Left lung (tissue), 10 donors: Measurements from ENCODE around the gene CRHR2. TPM values are rescaled to one million over a fixed set of nuclear protein-coding genes. Genes with fewer than 3 reads are reported as not detected.

ENCODE experiments used
- ATAC-seq: fragments of 200-7000 bp; cut with Tn5 transposase; one replicate; pipeline ENCODE4 v1.9.1; 2020; ENCODE audit warnings: moderate library complexity
- DNase-seq, 4 donors: peaks; one replicate each; pipeline ENCODE4 v3.0.0-alpha.2; 2013 to 2020
- H3K27ac ChIP-seq, 2 donors: fragments of 200-600 bp; sonication (generic) in 1 of 2; one replicate each; pipeline versions ENCODE4 v1.5.0 to v1.8.0; 2020 to 2021
- H3K27me3 ChIP-seq, 2 donors: fragments of 200-600 bp; sonication (generic) in 1 of 2; one replicate each; pipeline versions ENCODE4 v1.5.0 to v1.8.0; 2020 to 2021
- H3K36me3 ChIP-seq, 2 donors: fragments of 200-600 bp; sonication (generic) in 1 of 2; one replicate each; pipeline versions ENCODE4 v1.5.0 to v1.8.0; 2020 to 2021
- H3K4me1 ChIP-seq, 2 donors: fragments of 200-600 bp; one replicate each; pipeline ENCODE4 v1.8.0; 2021
- H3K4me3 ChIP-seq, 2 donors: fragments of 200-600 bp; sonication (generic) in 1 of 2; one replicate each; pipeline versions ENCODE4 v1.5.0 to v1.8.0; 2020 to 2021; ENCODE audit warnings: mild to moderate bottlenecking in 1 of 2
- H3K9me3 ChIP-seq, 2 donors: fragments of 200-600 bp; sonication (generic) in 1 of 2; one replicate each; pipeline versions ENCODE4 v1.5.0 to v1.8.0; 2020 to 2021
- CTCF ChIP-seq, 2 donors: fragments of 200-600 bp; sonication (generic) in 1 of 2; IDR thresholded peaks; one replicate each; pipeline versions ENCODE4 v1.5.0 to v1.8.0; 2021; ENCODE audit warnings: antibody characterized with exemption in 2 of 2
- intact Hi-C, 2 donors: fragments of 100-400 bp; cut with DNase I; formaldehyde crosslinking; loops; one replicate each; pipeline versions ENCODE4 v1.11.2 to v1.14.2; 2022
- polyA plus RNA-seq, 6 donors: library from polyadenylated mRNA; unstranded; fragments of 120-200 nt; gene quantifications; one replicate each; pipeline ENCODE4 v1.2.1, GENCODE V29; 2013; ENCODE audit not compliant: insufficient read length in 6 of 6
- total RNA-seq, 2 donors: library from RNA; stranded (reverse); fragmentation: NEBNext Ultra II Directional; extraction: Animal tissue kit (Norgen Biotek cat#: 25700); gene quantifications; one replicate each; pipeline ENCODE4 v1.2.1, GENCODE V29; 2021
- donor health status: DM: no; HTN: yes; CAD: no.
- donor health status: DM: no; HTN: no; CAD: no.

CRHR2 gene
- total and polyA plus RNA-seq, 8 donors = 0.15 to 0.41 (median 0.24) TPM; not detected in 1

- Histone ChIP-seq H3K27ac (no peak overlapping the region), H3K27me3 (no peaks in the 10 kb centered on the region), H3K36me3 (no peaks in the 10 kb centered on the region), H3K4me3 (no peak overlapping the region), H3K4me1 (no peaks in the 10 kb centered on the region), H3K9me3 (no peaks in the 10 kb centered on the region)
- intact Hi-C loops = no loop called here
- TF ChIP-seq CTCF (IDR thresholded peaks at IDR 0.05) = no peak
- DNase-seq = no peak
- ATAC-seq = no peak
These were observed 19.8 kb downstream of the CRHR2 start for GRCh38 chr7:30662431-30662939.

- intact Hi-C loops = no loop called here
- H3K9me3 ChIP-seq = no peaks in the 10 kb centered on the region
- no peaks in the 10 kb centered on the region for H3K4me1 ChIP-seq
- DNase-seq (no peak), ATAC-seq (no peak)
- no peak overlapping the region for H3K4me3 ChIP-seq
- H3K27me3 ChIP-seq = no peaks in the 10 kb centered on the region
- no peak for TF ChIP-seq CTCF (IDR thresholded peaks at IDR 0.05)
- H3K36me3 ChIP-seq = no peaks in the 10 kb centered on the region
- H3K27ac ChIP-seq = no peak overlapping the region
These were observed 20.3 kb downstream of the CRHR2 start for GRCh38 chr7:30661926-30662325.

GRCh38 chr7:30660331-30661255 lies 21.7 kb downstream of the CRHR2 start:
- no peak for TF ChIP-seq CTCF (IDR thresholded peaks at IDR 0.05)
- DNase-seq (peak in 1 of 4 donors; percentile 27), ATAC-seq (no peak)
- intact Hi-C loops = no loop called here
- H3K9me3 ChIP-seq = no peaks in the 10 kb centered on the region
- no peak overlapping the region for H3K4me3 ChIP-seq
- no peaks in the 10 kb centered on the region for H3K36me3 ChIP-seq
- no peak overlapping the region for H3K27ac ChIP-seq
- H3K4me1 ChIP-seq = no peaks in the 10 kb centered on the region
- H3K27me3 ChIP-seq = no peaks in the 10 kb centered on the region

- intact Hi-C loops = no loop called here
- Histone ChIP-seq H3K27ac (no peak overlapping the region), H3K9me3 (no peaks in the 10 kb centered on the region), H3K36me3 (peaks cover 0 to 2% of the 10 kb centered on the region in 2 donors), H3K4me1 (no peaks in the 10 kb centered on the region), H3K4me3 (no peak overlapping the region), H3K27me3 (no peaks in the 10 kb centered on the region)
- DNase-seq (no peak), ATAC-seq (no peak)
- TF ChIP-seq CTCF (IDR thresholded peaks at IDR 0.05) = no peak
These were observed 22.9 kb downstream of the CRHR2 start for GRCh38 chr7:30659312-30659711.

- Histone ChIP-seq H3K4me1 (no peaks in the 10 kb centered on the region), H3K36me3 (peaks cover 0 to 3% of the 10 kb centered on the region in 2 donors), H3K27ac (no peak overlapping the region), H3K27me3 (no peaks in the 10 kb centered on the region), H3K9me3 (no peaks in the 10 kb centered on the region), H3K4me3 (no peak overlapping the region)
- DNase-seq = no peak
- ATAC-seq = no peak
- intact Hi-C loops = no loop called here
- no peak for TF ChIP-seq CTCF (IDR thresholded peaks at IDR 0.05)
These were observed 23.7 kb downstream of the CRHR2 start for GRCh38 chr7:30658479-30659074.
